Mesothelial cell of epicardium (in vitro differentiated cells): ENCODE results near the gene SQOR. TPM values are rescaled to one million over a fixed set of nuclear protein-coding genes. Genes with fewer than 3 reads are reported as not detected.

Experiments
- DNase-seq, 2 experiments: peaks; one replicate each; pipeline ENCODE4 v3.0.0; 2021; ENCODE audit warnings: low spot score in 2 of 2; ENCODE audit not compliant: unreplicated experiment in 2 of 2
- H3K27ac Mint-ChIP-seq: 2 replicates; pipeline ENCODE4 v1.8.0; 2021; ENCODE audit warnings: mixed read lengths
- H3K27me3 Mint-ChIP-seq: 2 replicates; pipeline ENCODE4 v1.8.0; 2021; ENCODE audit warnings: low read depth, mixed read lengths
- H3K36me3 Mint-ChIP-seq: 2 replicates; pipeline ENCODE4 v1.8.0; 2021; ENCODE audit warnings: mixed read lengths
- H3K4me1 Mint-ChIP-seq: 2 replicates; pipeline ENCODE4 v1.8.0; 2021; ENCODE audit warnings: mixed read lengths
- H3K4me3 Mint-ChIP-seq: 2 replicates; pipeline ENCODE4 v1.8.0; 2021; ENCODE audit warnings: mild to moderate bottlenecking, moderate library complexity, mixed read lengths
- H3K9me3 Mint-ChIP-seq: 2 replicates; pipeline ENCODE4 v1.8.0; 2021; ENCODE audit warnings: mixed read lengths
- CTCF ChIP-seq: fragments of 200-600 bp; sonication (generic); IDR thresholded peaks from one replicate; pipeline ENCODE4 v1.5.0; 2021; ENCODE audit warnings: antibody characterized with exemption; ENCODE audit not compliant: unreplicated experiment
- total RNA-seq: library from RNA; stranded (reverse); gene quantifications from 3 replicates; pipeline ENCODE4 v1.2.1, GENCODE V29; 2021

Gene SQOR
- total RNA-seq, 1 donor from 2014 or later: 0.94 TPM

GRCh38 chr15:45616901-45617323, 17.9 kb upstream of the SQOR start:
- H3K36me3 Mint-ChIP-seq: no peaks in the 10 kb centered on the region
- H3K27me3 Mint-ChIP-seq: peaks cover 3% of the 10 kb centered on the region
- no peak for TF ChIP-seq CTCF
- no peak overlapping the region for H3K27ac Mint-ChIP-seq
- H3K4me1 Mint-ChIP-seq: no peaks in the 10 kb centered on the region
- no peak for DNase-seq
- no peak overlapping the region for H3K4me3 Mint-ChIP-seq
- no peaks in the 10 kb centered on the region for H3K9me3 Mint-ChIP-seq

- Mint-ChIP-seq H3K36me3 (no peaks in the 10 kb centered on the region), H3K9me3 (no peaks in the 10 kb centered on the region), H3K4me1 (no peaks in the 10 kb centered on the region), H3K27me3 (peaks cover 3% of the 10 kb centered on the region), H3K4me3 (no peak overlapping the region), H3K27ac (no peak overlapping the region)
- no peak for DNase-seq
- no peak for TF ChIP-seq CTCF
Measured at GRCh38 chr15:45618813-45619212, 16.0 kb upstream of the SQOR start.

- no peaks in the 10 kb centered on the region for H3K4me1 Mint-ChIP-seq
- H3K27me3 Mint-ChIP-seq: peaks cover 30% of the 10 kb centered on the region
- TF ChIP-seq CTCF: no peak
- no peak for DNase-seq
- H3K4me3 Mint-ChIP-seq: no peak overlapping the region
- peaks cover 29% of the 10 kb centered on the region for H3K9me3 Mint-ChIP-seq
- no peak overlapping the region for H3K27ac Mint-ChIP-seq
- peaks cover 8% of the 10 kb centered on the region for H3K36me3 Mint-ChIP-seq
Measured at GRCh38 chr15:45628136-45628535, 6.7 kb upstream of the SQOR start.

GRCh38 chr15:45630917-45631691, 3.7 kb upstream of the SQOR start:
- Mint-ChIP-seq H3K36me3 (peaks cover 6% of the 10 kb centered on the region), H3K4me3 (no peak overlapping the region), H3K9me3 (peaks cover 16% of the 10 kb centered on the region), H3K27ac (no peak overlapping the region), H3K27me3 (peaks cover 54% of the 10 kb centered on the region), H3K4me1 (peaks cover 5% of the 10 kb centered on the region)
- TF ChIP-seq CTCF: no peak
- no peak for DNase-seq

GRCh38 chr15:45631776-45632175, 3.1 kb upstream of the SQOR start:
- Mint-ChIP-seq H3K36me3 (peaks cover 4% of the 10 kb centered on the region), H3K4me1 (peaks cover 5% of the 10 kb centered on the region), H3K27ac (no peak overlapping the region), H3K4me3 (no peak overlapping the region), H3K9me3 (peaks cover 10% of the 10 kb centered on the region), H3K27me3 (peaks cover 54% of the 10 kb centered on the region)
- DNase-seq: no peak
- TF ChIP-seq CTCF: no peak
